ENCODE measurements around the gene MCRIP2. TPM values are rescaled to one million over a fixed set of nuclear protein-coding genes. Genes with fewer than 3 reads are reported as not detected.

The MCRIP2 gene
- total and polyA plus RNA-seq, 7 experiments from 2014 or later: 21.4 to 35.8 (median 28.8) TPM

DNA sequence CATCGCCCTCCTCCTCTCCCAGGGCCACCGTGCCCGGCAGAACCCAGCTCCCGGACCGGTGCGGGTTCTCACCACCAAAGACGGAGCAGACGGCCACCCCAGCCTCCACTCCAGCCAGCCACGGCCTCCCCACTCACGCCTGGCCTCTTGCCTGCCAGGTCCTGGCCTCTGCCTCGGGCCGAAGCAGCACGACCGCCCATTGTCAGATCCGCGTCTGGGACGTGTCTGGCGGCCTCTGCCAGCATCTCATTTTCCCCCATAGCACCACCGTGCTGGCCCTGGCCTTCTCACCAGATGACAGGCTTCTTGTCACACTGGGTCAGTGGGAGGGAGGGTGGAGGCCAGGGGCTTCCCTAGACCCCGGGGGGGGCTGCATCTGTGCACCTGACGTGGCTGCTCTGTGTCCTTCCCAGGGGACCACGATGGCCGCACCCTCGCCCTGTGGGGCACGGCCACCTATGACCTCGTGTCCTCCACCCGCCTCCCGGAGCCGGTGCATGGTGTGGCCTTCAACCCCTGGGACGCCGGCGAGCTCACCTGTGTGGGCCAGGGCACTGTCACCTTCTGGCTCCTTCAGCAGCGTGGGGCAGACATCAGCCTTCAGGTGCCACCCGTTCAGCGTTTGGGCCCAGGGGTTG is 19.7 kb downstream of the MCRIP2 start:
- H3K9me3 Mint-ChIP-seq: no peaks in the 10 kb centered on the region
- no peak for ATAC-seq
- CTCF ChIA-PET: no interaction called here
- POLR2A ChIA-PET: interaction anchor here (0.6 kb wide), 1 partner anchor 265 kb away, joined by 5 read pairs; no protein-coding TSS in a partner anchor
- no peak for DNase-seq
- Histone ChIP-seq H3K36me3 (ENCODE audit: control insufficient read depth in 2 of 3, insufficient read depth in 3 of 3, low read length in 3 of 3) (no peaks in the 10 kb centered on the region), H3K27me3 (ENCODE audit: control insufficient read depth in 2 of 2, insufficient read depth in 2 of 2, low read length in 2 of 2) (no peaks in the 10 kb centered on the region), H3K4me3 (ENCODE audit: low read length) (no peak overlapping the region), H3K9me3 (ENCODE audit: control insufficient read depth in 2 of 3, low read length in 3 of 3) (no peaks in the 10 kb centered on the region), H3K4me1 (ENCODE audit: control insufficient read depth in 2 of 2, insufficient read depth in 2 of 2, low read length in 2 of 2) (peaks cover 0 to 7% of the 10 kb centered on the region in 2 donors), H3K27ac (ENCODE audit: low read depth, low read length) (no peak overlapping the region)
- H3K4me3 Mint-ChIP-seq: peak overlapping the region in 4 of 10 donors; percentile 33 to 45 (median 36)
- H3K27me3 Mint-ChIP-seq: no peaks in the 10 kb centered on the region
- peaks cover 0 to 9% (median 4%) of the 10 kb centered on the region in 7 donors for H3K4me1 Mint-ChIP-seq
- peak overlapping the region in 2 of 9 donors; percentile 45 to 46 for H3K27ac Mint-ChIP-seq
- intact Hi-C loops (cut with micrococcal nuclease): loop anchor here (1.0 to 2.0 kb wide), 4 partner anchors 17 to 309 kb away; partner anchors contain the start of genes AXIN1 (in 1 of the 2) and METTL26 (in 1 of the 2)
- no peaks in the 10 kb centered on the region for H3K36me3 Mint-ChIP-seq

GRCh38 chr16:662095-662494 is 20.5 kb downstream of the MCRIP2 start:
- no peak overlapping the region for H3K4me3 ChIP-seq (ENCODE audit: low read length)
- intact Hi-C loops (cut with micrococcal nuclease): no loop called here
- H3K4me1 ChIP-seq (ENCODE audit: control insufficient read depth in 2 of 2, insufficient read depth in 2 of 2, low read length in 2 of 2): peaks cover 3 to 14% of the 10 kb centered on the region in 2 donors
- Mint-ChIP-seq H3K27me3 (no peaks in the 10 kb centered on the region), H3K4me1 (peaks cover 0 to 9% (median 4%) of the 10 kb centered on the region in 7 donors), H3K9me3 (no peaks in the 10 kb centered on the region), H3K27ac (no peak overlapping the region), H3K36me3 (no peaks in the 10 kb centered on the region), H3K4me3 (no peak overlapping the region)
- H3K36me3 ChIP-seq (ENCODE audit: control insufficient read depth in 2 of 3, insufficient read depth in 3 of 3, low read length in 3 of 3): no peaks in the 10 kb centered on the region
- ATAC-seq (no peak), DNase-seq (no peak)
- no peak overlapping the region for H3K27ac ChIP-seq (ENCODE audit: low read depth, low read length)
- POLR2A ChIA-PET: interaction anchor here (0.6 kb wide), 1 partner anchor 266 kb away, joined by 5 read pairs; no protein-coding TSS in a partner anchor
- H3K27me3 ChIP-seq (ENCODE audit: control insufficient read depth in 2 of 2, insufficient read depth in 2 of 2, low read length in 2 of 2): no peaks in the 10 kb centered on the region
- CTCF ChIA-PET: no interaction called here
- no peaks in the 10 kb centered on the region for H3K9me3 ChIP-seq (ENCODE audit: control insufficient read depth in 2 of 3, low read length in 3 of 3)

DNA sequence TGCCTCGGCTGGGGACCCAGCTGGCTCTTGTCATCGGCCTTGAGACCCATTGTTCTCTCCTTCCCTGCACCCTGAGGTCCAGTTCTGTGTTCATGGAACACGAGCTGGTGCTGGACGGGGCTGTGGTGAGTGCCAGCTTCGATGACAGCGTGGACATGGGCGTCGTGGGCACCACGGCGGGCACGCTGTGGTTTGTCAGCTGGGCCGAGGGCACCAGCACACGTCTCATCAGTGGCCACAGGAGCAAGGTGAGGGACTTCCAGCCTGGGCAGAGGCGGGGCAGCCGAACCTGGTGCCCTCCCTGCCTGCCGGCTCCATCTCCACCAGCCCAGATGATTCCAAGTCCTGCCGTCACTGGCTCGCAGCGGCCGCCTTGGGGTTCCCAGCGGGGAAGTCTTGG is 21.0 kb downstream of the MCRIP2 start:
- no peaks in the 10 kb centered on the region for H3K9me3 Mint-ChIP-seq
- peaks cover 8 to 19% of the 10 kb centered on the region in 2 donors for H3K4me1 ChIP-seq (ENCODE audit: control insufficient read depth in 2 of 2, insufficient read depth in 2 of 2, low read length in 2 of 2)
- DNase-seq (no peak), ATAC-seq (no peak)
- no peak overlapping the region for H3K27ac ChIP-seq (ENCODE audit: low read depth, low read length)
- H3K36me3 Mint-ChIP-seq: no peaks in the 10 kb centered on the region
- H3K9me3 ChIP-seq (ENCODE audit: control insufficient read depth in 2 of 3, low read length in 3 of 3): no peaks in the 10 kb centered on the region
- no peak overlapping the region for H3K4me3 ChIP-seq (ENCODE audit: low read length)
- POLR2A ChIA-PET: interaction anchor here (0.7 kb wide), 1 partner anchor 23 kb away, joined by 3 read pairs; no protein-coding TSS in a partner anchor
- intact Hi-C loops (cut with micrococcal nuclease): no loop called here
- H3K27me3 Mint-ChIP-seq: no peaks in the 10 kb centered on the region
- no peak overlapping the region for H3K4me3 Mint-ChIP-seq
- no peaks in the 10 kb centered on the region for H3K36me3 ChIP-seq (ENCODE audit: control insufficient read depth in 2 of 3, insufficient read depth in 3 of 3, low read length in 3 of 3)
- H3K4me1 Mint-ChIP-seq: peaks cover 0 to 13% (median 6%) of the 10 kb centered on the region in 7 donors
- peak overlapping the region in 1 of 9 donors; percentile 25 for H3K27ac Mint-ChIP-seq
- CTCF ChIA-PET: no interaction called here
- H3K27me3 ChIP-seq (ENCODE audit: control insufficient read depth in 2 of 2, insufficient read depth in 2 of 2, low read length in 2 of 2): no peaks in the 10 kb centered on the region

DNA sequence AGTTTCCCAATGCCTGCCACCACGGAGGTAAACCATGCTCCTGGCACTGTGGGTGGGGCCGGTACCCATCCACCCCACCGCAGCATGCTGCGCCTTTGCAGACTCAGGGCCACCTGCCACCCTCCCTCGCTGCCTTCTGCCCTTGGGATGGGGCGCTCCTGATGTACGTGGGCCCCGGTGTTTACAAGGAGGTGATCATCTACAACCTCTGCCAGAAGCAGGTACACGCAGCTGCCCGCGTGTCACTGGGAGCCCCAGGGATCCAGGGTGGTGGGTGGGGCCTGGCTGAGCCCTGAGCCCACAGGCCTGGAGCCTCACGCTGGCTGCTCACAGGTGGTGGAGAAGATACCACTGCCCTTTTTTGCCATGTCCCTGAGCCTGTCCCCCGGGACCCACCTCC is 24.9 kb downstream of the MCRIP2 start:
- Mint-ChIP-seq H3K4me1 (peaks cover 0 to 10% (median 7%) of the 10 kb centered on the region in 7 donors), H3K27ac (no peak overlapping the region), H3K27me3 (no peaks in the 10 kb centered on the region), H3K9me3 (no peaks in the 10 kb centered on the region), H3K36me3 (peaks cover 0 to 5% (median 3%) of the 10 kb centered on the region in 5 donors), H3K4me3 (peak overlapping the region in 2 of 10 donors; percentile 78 to 81)
- ATAC-seq: no peak
- ChIA-PET CTCF (interaction anchor here (1.2 kb wide), 1 partner anchor 18 kb away, joined by 4 read pairs; the partner anchor contains the start of gene JMJD8), POLR2A (interaction anchor here (1.1 to 3.5 kb wide), 4 partner anchors 12 to 29 kb away, joined by 3 to 18 read pairs (median 9); no protein-coding TSS in a partner anchor)
- no peak for DNase-seq
- peaks cover 0 to 26% (median 3%) of the 10 kb centered on the region in 3 experiments for H3K36me3 ChIP-seq (ENCODE audit: control insufficient read depth in 2 of 3, insufficient read depth in 3 of 3, low read length in 3 of 3)
- H3K27ac ChIP-seq (ENCODE audit: low read depth, low read length): no peak overlapping the region
- intact Hi-C loops (cut with micrococcal nuclease): no loop called here
- H3K4me1 ChIP-seq (ENCODE audit: control insufficient read depth in 2 of 2, insufficient read depth in 2 of 2, low read length in 2 of 2): peaks cover 9 to 13% of the 10 kb centered on the region in 2 donors
- H3K9me3 ChIP-seq (ENCODE audit: control insufficient read depth in 2 of 3, low read length in 3 of 3): no peaks in the 10 kb centered on the region
- H3K27me3 ChIP-seq (ENCODE audit: control insufficient read depth in 2 of 2, insufficient read depth in 2 of 2, low read length in 2 of 2): no peaks in the 10 kb centered on the region
- H3K4me3 ChIP-seq (ENCODE audit: low read length): no peak overlapping the region

DNA sequence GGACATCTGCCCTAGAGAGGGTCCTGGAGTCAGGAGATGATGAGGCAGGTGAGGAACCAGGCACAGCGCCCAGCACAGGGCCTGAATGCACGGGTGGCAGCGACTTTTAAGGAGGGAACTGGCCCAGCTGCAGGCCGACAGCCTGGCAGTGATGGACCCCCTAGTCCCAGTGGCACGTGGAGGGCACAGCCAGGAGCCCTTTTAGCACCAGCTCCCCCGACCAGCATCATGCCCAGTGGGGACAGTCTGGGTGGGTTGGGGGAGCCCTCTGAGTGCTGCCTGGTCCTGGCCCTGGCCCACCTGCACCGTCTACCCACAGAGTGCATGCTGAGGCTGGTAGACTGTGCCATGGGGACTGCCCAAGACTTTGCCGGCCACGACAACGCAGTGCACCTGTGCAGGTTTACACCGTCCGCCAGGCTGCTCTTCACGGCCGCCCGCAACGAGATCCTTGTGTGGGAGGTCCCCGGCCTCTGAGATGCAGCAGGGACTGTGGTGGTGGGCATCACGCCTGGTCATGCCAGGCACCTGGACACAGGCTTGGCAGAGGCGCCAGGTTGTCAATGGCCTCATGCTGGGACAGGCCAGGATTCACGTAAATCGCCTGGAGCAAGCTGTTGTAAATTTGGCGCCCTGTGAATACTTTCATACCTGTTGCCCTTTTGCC is 25.6 kb downstream of the MCRIP2 start:
- H3K4me1 ChIP-seq (ENCODE audit: control insufficient read depth in 2 of 2, insufficient read depth in 2 of 2, low read length in 2 of 2): peaks cover 9 to 12% of the 10 kb centered on the region in 2 donors
- Mint-ChIP-seq H3K27me3 (no peaks in the 10 kb centered on the region), H3K9me3 (no peaks in the 10 kb centered on the region), H3K4me1 (peaks cover 0 to 10% (median 6%) of the 10 kb centered on the region in 7 donors), H3K27ac (peak overlapping the region in 7 of 9 donors; percentile 61 to 93 (median 86)), H3K36me3 (peaks cover 0 to 5% (median 3%) of the 10 kb centered on the region in 5 donors), H3K4me3 (peak overlapping the region; percentile 68 to 84 (median 78))
- no peak for DNase-seq
- intact Hi-C loops (cut with micrococcal nuclease): no loop called here
- ChIA-PET CTCF (interaction anchor here (0.6 to 1.3 kb wide), 4 partner anchors 12 to 29 kb away, joined by 3 to 4 read pairs (median 4); partner anchors contain the start of gene JMJD8), POLR2A (interaction anchor here (0.7 to 5.3 kb wide), 10 partner anchors 9 to 98 kb away, joined by 3 to 33 read pairs (median 7); partner anchors contain the start of genes JMJD8, METTL26, STUB1 and WDR24)
- H3K36me3 ChIP-seq (ENCODE audit: control insufficient read depth in 2 of 3, insufficient read depth in 3 of 3, low read length in 3 of 3): peaks cover 0 to 33% (median 3%) of the 10 kb centered on the region in 3 experiments
- peak overlapping the region; percentile 42 for H3K4me3 ChIP-seq (ENCODE audit: low read length)
- H3K27me3 ChIP-seq (ENCODE audit: control insufficient read depth in 2 of 2, insufficient read depth in 2 of 2, low read length in 2 of 2): no peaks in the 10 kb centered on the region
- no peak for ATAC-seq
- peak overlapping the region; percentile 75 for H3K27ac ChIP-seq (ENCODE audit: low read depth, low read length)
- no peaks in the 10 kb centered on the region for H3K9me3 ChIP-seq (ENCODE audit: control insufficient read depth in 2 of 3, low read length in 3 of 3)

GRCh38 chr16:667780-668518 is 26.3 kb downstream of the MCRIP2 start, which contains the start of gene RHOT2:
Gene RHOT2 (plus strand): TSS chr16:668132. CDS start chr16:668200, 68 bp downstream.
- ChIA-PET POLR2A (interaction anchor here (0.6 to 5.3 kb wide), 12 partner anchors 9 to 144 kb away, joined by 3 to 33 read pairs (median 6); partner anchors contain the start of genes JMJD8, METTL26, STUB1 and WDR24), CTCF (interaction anchor here (0.6 to 1.3 kb wide), 4 partner anchors 11 to 30 kb away, joined by 3 to 4 read pairs (median 4); partner anchors contain the start of gene JMJD8)
- Histone ChIP-seq H3K27me3 (ENCODE audit: control insufficient read depth in 2 of 2, insufficient read depth in 2 of 2, low read length in 2 of 2) (no peaks in the 10 kb centered on the region), H3K36me3 (ENCODE audit: control insufficient read depth in 2 of 3, insufficient read depth in 3 of 3, low read length in 3 of 3) (peaks cover 0 to 40% (median 3%) of the 10 kb centered on the region in 3 experiments), H3K27ac (ENCODE audit: low read depth, low read length) (peak within 1 kb of the TSS; percentile 75), H3K4me1 (ENCODE audit: control insufficient read depth in 2 of 2, insufficient read depth in 2 of 2, low read length in 2 of 2) (peaks cover 9 to 12% of the 10 kb centered on the region in 2 donors), H3K9me3 (ENCODE audit: control insufficient read depth in 2 of 3, low read length in 3 of 3) (no peaks in the 10 kb centered on the region), H3K4me3 (ENCODE audit: low read length) (peak within 1 kb of the TSS; percentile 42)
- Mint-ChIP-seq H3K27ac (peak within 1 kb of the TSS in 8 of 9 donors; percentile 61 to 93 (median 86)), H3K27me3 (no peaks in the 10 kb centered on the region), H3K9me3 (no peaks in the 10 kb centered on the region), H3K4me1 (peaks cover 0 to 10% (median 6%) of the 10 kb centered on the region in 7 donors), H3K36me3 (peaks cover 0 to 7% (median 3%) of the 10 kb centered on the region in 5 donors), H3K4me3 (peak within 1 kb of the TSS; percentile 71 to 84 (median 80))
- ATAC-seq (peak; percentile 99), DNase-seq (peak; percentile 73 to 99 (median 87))
- intact Hi-C loops (cut with micrococcal nuclease): loop anchor here (1.0 to 2.0 kb wide), 7 partner anchors 11 to 32 kb away; partner anchors contain the start of genes JMJD8 (in 2 of the 2), METTL26 (in 2 of the 2), WDR24 (in 1 of the 2) and WDR90 (in 1 of the 2)

All from naive thymus-derived CD4-positive, alpha-beta T cell (primary cell).